Frontal cortex (tissue), 4 donors: ENCODE measurements around the gene SYNJ2BP. TPM values are rescaled to one million over a fixed set of nuclear protein-coding genes. Genes with fewer than 3 reads are reported as not detected.

ENCODE experiments used
- DNase-seq, 2 donors: peaks; one replicate each; pipeline ENCODE4 v3.0.0; 2012; ENCODE audit warnings: low spot score in 2 of 2
- FAIRE-seq: peaks from 2 replicates; lab custom pipeline; 2012; peaks lifted over from hg19 to GRCh38; lab: Jason Lieb, UNC
- total RNA-seq: library from RNA; depleted of rRNA; stranded (reverse); fragments of >200 nt; gene quantifications from one replicate; pipeline ENCODE4 v1.2.3, GENCODE V29; 2014
- donor health status: control.
- donor health status: control.
- donor health status: control.

SYNJ2BP gene
- total RNA-seq, 1 donor from 2014 or later, result 25.3 TPM

- DNase-seq (no peak), FAIRE-seq (no peak)
These were observed 22.1 kb downstream of the SYNJ2BP start for GRCh38 chr14:70394674-70395306.

GRCh38 chr14:70392676-70393075 is 24.2 kb downstream of the SYNJ2BP start:
- DNase-seq (no peak), FAIRE-seq (no peak)

GRCh38 chr14:70391493-70392391 is 25.1 kb downstream of the SYNJ2BP start:
- DNase-seq, result no peak
- FAIRE-seq, result no peak

GRCh38 chr14:70382536-70382935 is 34.4 kb downstream of the SYNJ2BP start:
- FAIRE-seq (no peak), DNase-seq (no peak)

GRCh38 chr14:70380824-70381223 is 36.1 kb downstream of the SYNJ2BP start:
- no peak for FAIRE-seq
- DNase-seq, result no peak

GRCh38 chr14:70378696-70379095 is 38.2 kb downstream of the SYNJ2BP start:
- FAIRE-seq, result no peak

More at GRCh38 chr14:70378696-70379095, 38.2 kb downstream of the SYNJ2BP start:
- no peak for DNase-seq

Other genes with a start within 250 kb of the SYNJ2BP start
- 43.6 TPM for gene SLC8A3, start 228.1 kb downstream of the SYNJ2BP start, total RNA-seq
- 53.4 TPM for gene COX16, start 57.4 kb downstream of the SYNJ2BP start, total RNA-seq
- under 0.01 TPM for gene ADAM21, start 35.1 kb upstream of the SYNJ2BP start, total RNA-seq
- 1.6 TPM for gene ADAM20, start 117.9 kb upstream of the SYNJ2BP start, total RNA-seq
- 49.7 TPM for gene MED6, start 183.6 kb upstream of the SYNJ2BP start, total RNA-seq
- gene TTC9, start 224.8 kb upstream of the SYNJ2BP start, total RNA-seq, result 14.7 TPM